ENCODE measurements around the gene FRY. TPM values are rescaled to one million over a fixed set of nuclear protein-coding genes. Genes with fewer than 3 reads are reported as not detected.

FRY gene
- total RNA-seq, 1 donor from 2014 or later = 83.6 TPM

DNA sequence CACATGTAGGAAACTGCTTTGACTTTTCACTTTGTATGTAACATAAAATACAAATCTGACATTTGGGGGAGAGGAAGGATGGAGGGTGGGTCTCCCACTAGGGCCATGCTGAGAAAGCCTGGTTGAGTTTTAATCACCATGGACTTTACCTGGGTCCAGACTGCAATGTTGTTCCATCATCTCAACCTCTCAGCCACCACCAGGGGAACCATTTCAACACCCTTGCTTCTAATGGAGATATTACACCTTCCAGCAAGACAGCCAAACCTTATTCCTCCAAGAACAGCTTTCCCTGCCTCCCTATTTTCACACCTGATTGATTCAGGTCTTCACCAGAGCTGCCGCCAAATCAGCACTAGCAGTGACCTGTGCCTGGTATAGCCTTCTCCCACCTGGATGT lies 227.5 kb downstream of the FRY start:
- Mint-ChIP-seq H3K4me3 (ENCODE audit: unreplicated experiment) (no peak overlapping the region), H3K9me3 (ENCODE audit: unreplicated experiment) (no peaks in the 10 kb centered on the region)
- no peak for DNase-seq

GRCh38 chr13:32261567-32261966 lies 230.0 kb downstream of the FRY start:
- no peaks in the 10 kb centered on the region for H3K9me3 Mint-ChIP-seq (ENCODE audit: unreplicated experiment)
- H3K27me3 Mint-ChIP-seq (ENCODE audit: unreplicated experiment) = no peaks in the 10 kb centered on the region
- no peak overlapping the region for H3K4me3 Mint-ChIP-seq (ENCODE audit: unreplicated experiment)
- H3K4me1 Mint-ChIP-seq (ENCODE audit: low read depth, unreplicated experiment) = no peaks in the 10 kb centered on the region
- peaks cover 4% of the 10 kb centered on the region for H3K36me3 Mint-ChIP-seq (ENCODE audit: unreplicated experiment)
- no peak overlapping the region for H3K27ac Mint-ChIP-seq (ENCODE audit: unreplicated experiment)
- DNase-seq = no peak
- TF ChIP-seq, protein P1, sequence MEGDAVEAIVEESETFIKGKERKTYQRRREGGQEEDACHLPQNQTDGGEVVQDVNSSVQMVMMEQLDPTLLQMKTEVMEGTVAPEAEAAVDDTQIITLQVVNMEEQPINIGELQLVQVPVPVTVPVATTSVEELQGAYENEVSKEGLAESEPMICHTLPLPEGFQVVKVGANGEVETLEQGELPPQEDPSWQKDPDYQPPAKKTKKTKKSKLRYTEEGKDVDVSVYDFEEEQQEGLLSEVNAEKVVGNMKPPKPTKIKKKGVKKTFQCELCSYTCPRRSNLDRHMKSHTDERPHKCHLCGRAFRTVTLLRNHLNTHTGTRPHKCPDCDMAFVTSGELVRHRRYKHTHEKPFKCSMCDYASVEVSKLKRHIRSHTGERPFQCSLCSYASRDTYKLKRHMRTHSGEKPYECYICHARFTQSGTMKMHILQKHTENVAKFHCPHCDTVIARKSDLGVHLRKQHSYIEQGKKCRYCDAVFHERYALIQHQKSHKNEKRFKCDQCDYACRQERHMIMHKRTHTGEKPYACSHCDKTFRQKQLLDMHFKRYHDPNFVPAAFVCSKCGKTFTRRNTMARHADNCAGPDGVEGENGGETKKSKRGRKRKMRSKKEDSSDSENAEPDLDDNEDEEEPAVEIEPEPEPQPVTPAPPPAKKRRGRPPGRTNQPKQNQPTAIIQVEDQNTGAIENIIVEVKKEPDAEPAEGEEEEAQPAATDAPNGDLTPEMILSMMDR (IDR thresholded peaks at IDR 0.05; ENCODE audit: partially characterized antibody, unreplicated experiment) = no peak

More for the DNA sequence above, 227.5 kb downstream of the FRY start:
- Mint-ChIP-seq H3K27me3 (ENCODE audit: unreplicated experiment) (no peaks in the 10 kb centered on the region), H3K27ac (ENCODE audit: unreplicated experiment) (no peak overlapping the region), H3K36me3 (ENCODE audit: unreplicated experiment) (no peaks in the 10 kb centered on the region), H3K4me1 (ENCODE audit: low read depth, unreplicated experiment) (no peaks in the 10 kb centered on the region)
- TF ChIP-seq, protein P1 (IDR thresholded peaks at IDR 0.05; ENCODE audit: partially characterized antibody, unreplicated experiment) = no peak

GRCh38 chr13:32262165-32262564 lies 230.6 kb downstream of the FRY start:
- no peaks in the 10 kb centered on the region for H3K4me1 Mint-ChIP-seq (ENCODE audit: low read depth, unreplicated experiment)
- H3K27ac Mint-ChIP-seq (ENCODE audit: unreplicated experiment) = no peak overlapping the region
- no peaks in the 10 kb centered on the region for H3K27me3 Mint-ChIP-seq (ENCODE audit: unreplicated experiment)
- DNase-seq = no peak
- TF ChIP-seq, protein P1 (IDR thresholded peaks at IDR 0.05; ENCODE audit: partially characterized antibody, unreplicated experiment) = no peak
- no peaks in the 10 kb centered on the region for H3K9me3 Mint-ChIP-seq (ENCODE audit: unreplicated experiment)
- peaks cover 4% of the 10 kb centered on the region for H3K36me3 Mint-ChIP-seq (ENCODE audit: unreplicated experiment)
- no peak overlapping the region for H3K4me3 Mint-ChIP-seq (ENCODE audit: unreplicated experiment)

- H3K4me1 Mint-ChIP-seq (ENCODE audit: low read depth, unreplicated experiment) = no peaks in the 10 kb centered on the region
- peaks cover 4% of the 10 kb centered on the region for H3K36me3 Mint-ChIP-seq (ENCODE audit: unreplicated experiment)
- H3K27ac Mint-ChIP-seq (ENCODE audit: unreplicated experiment) = no peak overlapping the region
- H3K27me3 Mint-ChIP-seq (ENCODE audit: unreplicated experiment) = no peaks in the 10 kb centered on the region
- no peak for DNase-seq
- no peaks in the 10 kb centered on the region for H3K9me3 Mint-ChIP-seq (ENCODE audit: unreplicated experiment)
- TF ChIP-seq, protein P1 (IDR thresholded peaks at IDR 0.05; ENCODE audit: partially characterized antibody, unreplicated experiment) = no peak
- no peak overlapping the region for H3K4me3 Mint-ChIP-seq (ENCODE audit: unreplicated experiment)
Observed at GRCh38 chr13:32262619-32263018, 231.0 kb downstream of the FRY start.

DNA sequence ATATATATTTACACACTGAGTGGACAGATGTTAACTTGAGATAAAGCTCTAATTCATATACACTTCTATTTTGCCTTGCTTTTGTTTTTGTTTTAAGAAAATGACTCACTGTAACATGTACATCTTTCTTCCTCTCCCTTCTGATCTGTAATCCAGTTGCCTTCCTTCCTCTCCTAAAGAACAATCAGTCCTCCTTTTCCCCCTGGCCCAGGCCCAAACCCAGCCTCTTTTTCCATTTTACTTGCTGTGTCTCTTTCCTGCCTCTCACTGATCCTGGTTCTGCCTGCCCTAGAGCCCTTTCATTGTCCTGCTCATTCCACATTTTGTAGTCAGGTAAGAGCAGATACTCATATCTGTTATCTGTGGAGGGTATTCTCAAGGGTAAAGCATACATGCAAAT lies 232.8 kb downstream of the FRY start:
- no peaks in the 10 kb centered on the region for H3K9me3 Mint-ChIP-seq (ENCODE audit: unreplicated experiment)
- no peak overlapping the region for H3K27ac Mint-ChIP-seq (ENCODE audit: unreplicated experiment)
- TF ChIP-seq, protein P1 (IDR thresholded peaks at IDR 0.05; ENCODE audit: partially characterized antibody, unreplicated experiment) = no peak
- no peak for DNase-seq
- H3K4me3 Mint-ChIP-seq (ENCODE audit: unreplicated experiment) = no peak overlapping the region
- no peaks in the 10 kb centered on the region for H3K27me3 Mint-ChIP-seq (ENCODE audit: unreplicated experiment)
- H3K4me1 Mint-ChIP-seq (ENCODE audit: low read depth, unreplicated experiment) = no peaks in the 10 kb centered on the region
- peaks cover 8% of the 10 kb centered on the region for H3K36me3 Mint-ChIP-seq (ENCODE audit: unreplicated experiment)
